IPS DF 6.9 (cell line): ENCODE measurements around the gene HECTD2.
"Not testable (repeated sequence)": the region's sequence is repeated elsewhere in the genome, so short reads cannot be mapped to it uniquely, and the experiment has no call there.

ENCODE experiments used
- DNase-seq: peaks from one replicate; pipeline ENCODE4 v3.0.0-alpha.2; 2013; ENCODE audit warnings: low read depth, low spot score
- H3K27ac ChIP-seq: one replicate; pipeline ENCODE4 v1.5.1; 2013; ENCODE audit warnings: low read length, control low read depth
- H3K27me3 ChIP-seq: 2 replicates; pipeline ENCODE4 v1.6.1; 2013; ENCODE audit warnings: mild to moderate bottlenecking, low read length; ENCODE audit not compliant: control insufficient read depth, insufficient read depth
- H3K36me3 ChIP-seq: 2 replicates; pipeline ENCODE4 v1.6.1; 2013; ENCODE audit warnings: low read length; ENCODE audit not compliant: control insufficient read depth, insufficient read depth
- H3K4me1 ChIP-seq: 2 replicates; pipeline ENCODE4 v1.6.1; 2013; ENCODE audit warnings: low read length; ENCODE audit not compliant: control insufficient read depth, insufficient read depth
- H3K4me3 ChIP-seq: 2 replicates; pipeline ENCODE4 v1.5.1; 2013; ENCODE audit warnings: mild to moderate bottlenecking, low read length
- H3K9me3 ChIP-seq: 2 replicates; pipeline ENCODE4 v1.6.1; 2013; ENCODE audit warnings: low read length, inconsistent platforms; ENCODE audit not compliant: control insufficient read depth, insufficient read depth
- WGBS: extraction: QIAGEN DNeasy Blood & Tissue Kit; methylation state at CpG from one replicate; pipeline ENCODE4 v1.1.7; 2013; ENCODE audit warnings: mixed read lengths, missing lambda C conversion rate; ENCODE audit not compliant: insufficient read length, insufficient coverage; 5-methylcytosine and 5-hydroxymethylcytosine counted together

Gene HECTD2

DNA sequence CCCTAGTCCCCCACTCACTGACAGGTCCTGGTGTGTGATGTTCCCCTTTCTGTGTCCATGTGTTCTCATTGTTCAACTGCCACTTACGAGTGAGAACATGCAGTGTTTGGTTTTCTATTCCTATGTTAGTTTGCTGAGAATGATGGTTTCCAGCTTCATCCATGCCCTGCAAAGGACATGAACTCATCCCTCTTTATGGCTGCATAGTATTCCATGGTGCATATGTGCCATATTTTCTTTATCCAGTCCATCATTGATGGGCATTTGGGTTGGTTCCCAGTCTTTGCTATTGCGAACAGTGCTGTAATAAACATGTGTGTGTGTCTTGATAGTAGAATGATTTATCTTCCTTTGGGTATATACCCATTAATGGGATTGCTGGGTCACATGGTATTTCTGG lies 28.1 kb downstream of the HECTD2 start:
- H3K36me3 ChIP-seq, H3K9me3 ChIP-seq, H3K4me3 ChIP-seq, H3K27me3 ChIP-seq, DNase-seq, H3K4me1 ChIP-seq, H3K27ac ChIP-seq: not testable (repeated sequence)
- WGBS = no CpG with 5 or more reads among the region's 2 CpGs

DNA sequence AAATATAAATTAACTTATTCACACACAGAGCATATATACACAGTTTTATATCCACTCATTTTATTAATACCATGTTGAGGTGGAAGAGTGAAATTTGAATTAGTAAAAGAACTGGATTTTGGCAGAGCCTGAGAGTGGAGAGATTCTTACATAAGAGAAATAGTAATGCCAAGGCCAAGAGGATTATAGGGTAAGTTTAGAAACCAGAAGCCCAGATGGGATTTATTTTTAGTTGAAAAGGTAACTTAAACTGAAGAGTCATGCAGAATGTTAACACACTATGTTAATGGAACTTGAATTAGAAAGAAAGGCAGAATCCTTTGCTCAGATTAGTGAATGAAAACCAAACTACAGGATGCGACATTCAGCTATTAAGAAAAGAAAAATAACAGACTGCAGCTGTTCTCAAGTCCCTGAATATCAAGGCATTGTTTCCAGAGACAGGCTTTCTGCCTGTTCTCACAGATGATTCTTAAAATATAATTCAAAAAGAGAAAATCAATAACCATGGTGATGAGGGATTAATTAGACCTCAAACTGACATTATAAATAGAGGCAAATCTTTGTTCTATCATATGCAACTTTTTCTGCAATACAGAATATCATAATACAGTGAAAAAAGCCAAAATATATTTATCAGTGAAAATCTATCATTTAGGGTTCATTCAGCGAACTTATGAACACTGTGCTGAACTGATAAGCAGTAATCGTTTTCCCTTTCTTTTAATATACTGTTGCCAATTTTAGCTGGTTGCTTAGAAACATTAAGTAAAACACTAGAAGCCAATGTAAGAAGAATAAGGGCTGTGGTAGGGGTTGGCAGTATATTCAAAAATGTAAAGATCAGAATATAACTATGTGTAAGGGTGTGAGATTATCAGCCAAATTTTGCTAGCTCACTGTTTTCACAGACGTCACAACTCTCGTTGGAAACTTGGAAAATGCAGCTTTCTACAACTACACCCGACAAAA lies 34.4 kb downstream of the HECTD2 start:
- Histone ChIP-seq H3K27me3 (no peaks in the 10 kb centered on the region), H3K9me3 (no peaks in the 10 kb centered on the region; the same call in 1 of the 2 replicates), H3K36me3 (no peaks in the 10 kb centered on the region), H3K4me1 (no peaks in the 10 kb centered on the region), H3K4me3 (no peak overlapping the region), H3K27ac (no peak overlapping the region)
- no CpG with 5 or more reads among the region's 6 CpGs for WGBS
- DNase-seq = no peak

DNA sequence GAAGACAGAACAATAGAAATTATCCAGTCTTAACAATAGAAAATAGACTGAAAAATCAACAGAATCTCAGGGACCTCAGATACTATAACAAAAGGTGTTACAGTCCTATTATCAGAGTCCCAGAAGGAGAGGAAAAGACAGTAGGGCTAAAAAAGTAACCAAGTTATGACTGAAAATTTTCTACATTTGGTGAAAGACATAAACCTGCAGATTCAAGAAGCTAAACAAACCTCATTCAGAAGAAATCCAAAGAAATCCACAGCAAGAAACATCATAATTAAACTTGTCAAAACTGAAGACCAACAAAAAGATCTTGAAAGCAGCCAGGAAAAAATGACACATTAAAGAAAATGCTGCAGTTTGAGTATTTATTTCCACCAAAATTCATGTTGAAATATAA lies 41.9 kb downstream of the HECTD2 start:
- Histone ChIP-seq H3K4me3 (no peak overlapping the region), H3K27me3 (no peaks in the 10 kb centered on the region)
- DNase-seq = no peak

DNA sequence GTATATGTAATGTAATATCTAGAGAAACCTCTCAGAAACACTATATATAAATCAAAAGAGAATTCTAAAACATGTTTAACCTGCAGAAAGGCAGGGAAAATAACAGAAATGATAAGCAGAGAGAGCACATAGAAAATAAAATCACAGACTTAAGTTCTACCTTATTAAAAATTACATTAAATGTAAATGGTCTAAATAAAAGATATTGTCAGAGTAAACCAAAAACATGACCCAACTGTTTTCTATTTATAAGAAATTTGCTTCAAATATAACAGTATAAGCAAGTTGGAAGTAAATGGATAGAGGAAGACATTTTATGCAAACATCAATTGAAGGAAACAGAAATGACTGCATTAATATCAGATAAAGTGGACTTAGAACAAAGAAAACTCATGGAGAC lies 43.4 kb downstream of the HECTD2 start:
- H3K27me3 ChIP-seq = no peaks in the 10 kb centered on the region
- no peak for DNase-seq
- H3K4me3 ChIP-seq = no peak overlapping the region
- H3K4me1 ChIP-seq = no peaks in the 10 kb centered on the region
- H3K27ac ChIP-seq = no peak overlapping the region
- no peaks in the 10 kb centered on the region for H3K36me3 ChIP-seq
- H3K9me3 ChIP-seq = no peaks in the 10 kb centered on the region; the same call in 1 of the 2 replicates

More for the DNA sequence above, 41.9 kb downstream of the HECTD2 start:
- no peak overlapping the region for H3K27ac ChIP-seq
- H3K4me1 ChIP-seq = no peaks in the 10 kb centered on the region
- H3K36me3 ChIP-seq = no peaks in the 10 kb centered on the region
- H3K9me3 ChIP-seq = no peaks in the 10 kb centered on the region; the same call in 1 of the 2 replicates

DNA sequence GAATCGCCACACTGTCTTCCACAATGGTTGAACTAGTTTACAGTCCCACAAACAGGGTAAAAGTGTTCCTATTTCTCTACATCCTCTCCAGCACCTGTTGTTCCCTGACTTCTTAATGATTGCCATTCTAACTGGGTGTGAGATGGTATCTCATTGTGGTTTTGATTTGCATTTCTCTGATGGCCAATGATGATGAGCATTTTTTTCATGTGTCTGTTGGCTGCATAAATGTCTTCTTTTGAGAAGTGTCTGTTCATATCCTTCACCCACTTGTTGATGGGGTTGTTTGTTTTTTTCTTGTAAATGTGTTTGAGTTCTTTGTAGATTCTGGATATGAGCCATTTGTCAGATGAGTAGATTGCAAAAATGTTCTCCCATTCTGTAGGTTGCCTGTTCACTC lies 45.0 kb downstream of the HECTD2 start:
- not testable (repeated sequence) for DNase-seq, H3K9me3 ChIP-seq, H3K27ac ChIP-seq, H3K4me1 ChIP-seq, H3K27me3 ChIP-seq, H3K4me3 ChIP-seq, H3K36me3 ChIP-seq
- no CpG with 5 or more reads among the region's 1 CpG for WGBS

DNA sequence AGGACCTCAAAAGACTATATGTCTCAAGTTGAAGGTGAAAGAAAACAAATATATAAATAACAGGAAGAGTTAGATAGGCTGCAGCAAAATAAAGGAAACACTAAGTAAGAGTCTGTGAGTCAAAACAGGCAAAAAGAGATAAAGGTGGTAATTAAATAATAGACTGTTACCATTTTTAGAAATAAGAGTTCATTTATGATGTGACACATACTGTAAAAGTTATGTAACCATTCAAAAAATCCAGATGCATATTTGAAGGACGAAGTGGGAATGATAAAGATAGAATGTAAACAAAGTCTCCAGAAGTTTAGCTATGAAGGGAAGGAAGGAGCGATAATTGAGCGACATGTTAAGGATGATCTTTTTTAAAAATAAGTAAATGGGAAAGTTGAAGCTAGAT lies 50.5 kb downstream of the HECTD2 start:
- H3K27me3 ChIP-seq = no peaks in the 10 kb centered on the region
- 100% methylated on average over 3 of the region's 3 CpGs for WGBS
- H3K4me1 ChIP-seq = no peaks in the 10 kb centered on the region
- no peak for DNase-seq
- no peak overlapping the region for H3K4me3 ChIP-seq
- no peaks in the 10 kb centered on the region for H3K9me3 ChIP-seq
- H3K36me3 ChIP-seq = no peaks in the 10 kb centered on the region
- no peak overlapping the region for H3K27ac ChIP-seq

DNA sequence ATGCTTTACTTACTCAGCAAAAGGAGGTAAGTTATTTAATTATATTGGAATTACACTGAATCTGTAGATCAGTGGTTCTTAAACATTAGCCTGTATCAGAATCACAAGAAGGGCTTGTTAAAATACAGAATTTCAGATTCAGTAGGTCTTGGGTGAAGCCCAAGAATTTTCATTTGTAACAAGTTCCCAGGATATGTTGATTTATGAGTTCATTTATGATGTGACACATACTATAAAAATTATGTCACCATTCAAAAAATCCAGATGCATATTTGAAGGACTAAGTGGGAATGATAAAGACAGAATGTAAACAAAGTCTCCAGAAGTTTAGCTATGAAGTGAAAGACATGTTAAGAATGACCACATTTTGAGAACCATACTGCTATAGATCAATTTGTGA lies 52.3 kb downstream of the HECTD2 start:
- no peak overlapping the region for H3K27ac ChIP-seq
- no peaks in the 10 kb centered on the region for H3K4me1 ChIP-seq
- no peak for DNase-seq
- H3K4me3 ChIP-seq = no peak overlapping the region
- H3K27me3 ChIP-seq = no peaks in the 10 kb centered on the region
- no peaks in the 10 kb centered on the region for H3K9me3 ChIP-seq
- H3K36me3 ChIP-seq = 0 out of 2 replicates have a peak, but pooled peaks cover 4% of the 10 kb centered on the region

DNA sequence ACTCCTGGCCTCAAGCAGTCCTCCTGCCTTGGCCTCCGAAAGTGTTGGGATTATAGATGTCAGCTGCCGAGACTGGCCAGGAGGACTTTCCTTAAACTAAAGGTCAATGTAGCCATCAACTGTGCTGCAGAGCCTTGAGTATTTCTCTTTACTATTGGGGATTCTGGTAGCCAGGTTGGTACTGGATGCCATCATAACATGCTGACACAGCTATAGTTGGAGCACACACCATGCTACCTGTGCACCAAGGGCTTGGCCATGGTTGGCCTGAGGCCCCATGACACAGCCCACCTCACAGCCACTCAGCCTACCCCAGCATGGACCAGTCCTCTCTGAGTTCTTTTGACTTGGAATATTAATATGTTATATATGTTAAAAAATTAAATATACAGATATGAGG lies 54.4 kb downstream of the HECTD2 start:
- WGBS = no CpG with 5 or more reads among the region's 2 CpGs
- no peaks in the 10 kb centered on the region for H3K27me3 ChIP-seq
- peaks cover 9% of the 10 kb centered on the region; the same call in 1 of the 2 replicates for H3K36me3 ChIP-seq
- DNase-seq = no peak
- H3K27ac ChIP-seq = no peak overlapping the region
- H3K4me1 ChIP-seq = no peaks in the 10 kb centered on the region
- no peak overlapping the region for H3K4me3 ChIP-seq
- no peaks in the 10 kb centered on the region for H3K9me3 ChIP-seq

DNA sequence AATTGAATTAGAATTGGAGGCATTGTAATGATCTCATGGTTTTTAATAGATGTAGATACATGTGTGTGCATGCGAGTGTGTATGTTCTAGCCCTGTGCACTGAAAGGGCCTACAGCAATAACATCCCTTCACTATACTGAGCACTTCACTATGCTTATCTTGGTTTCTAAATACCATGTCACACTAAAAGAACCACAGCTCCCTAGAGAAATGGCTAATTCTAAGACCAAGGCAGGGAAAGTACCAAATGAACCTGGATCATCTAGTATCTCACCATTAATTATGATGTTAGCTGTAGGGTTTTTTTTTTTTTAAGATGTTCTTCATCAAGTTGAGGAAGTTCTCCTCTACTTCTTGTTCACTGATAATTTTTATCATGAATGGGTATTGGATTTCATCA lies 55.1 kb downstream of the HECTD2 start:
- Histone ChIP-seq H3K27ac (no peak overlapping the region), H3K27me3 (no peaks in the 10 kb centered on the region), H3K4me3 (no peak overlapping the region), H3K36me3 (peaks cover 9% of the 10 kb centered on the region; the same call in 1 of the 2 replicates), H3K4me1 (no peaks in the 10 kb centered on the region), H3K9me3 (no peaks in the 10 kb centered on the region)
- WGBS = no CpG with 5 or more reads among the region's 1 CpG
- no peak for DNase-seq

DNA sequence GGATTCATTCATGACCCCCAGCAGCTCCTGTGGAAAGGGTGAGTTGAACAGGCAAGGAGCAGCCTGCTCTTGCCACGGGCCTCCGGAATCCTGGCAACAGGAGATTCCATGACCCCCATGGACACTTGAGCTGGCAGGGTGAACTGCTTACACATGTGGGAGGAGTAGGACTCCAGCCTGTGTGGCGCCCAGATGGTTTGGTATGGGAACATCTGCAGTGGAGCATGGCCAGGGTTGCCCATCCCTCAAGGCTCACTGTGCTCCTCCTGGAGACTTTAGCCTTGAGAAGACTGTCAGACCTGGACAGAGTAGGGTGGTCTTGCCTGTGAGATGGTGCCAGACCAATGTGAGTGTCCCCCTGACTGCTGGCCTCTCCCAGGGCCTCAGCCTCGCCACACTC lies 57.0 kb downstream of the HECTD2 start:
- no peak overlapping the region for H3K27ac ChIP-seq
- no peaks in the 10 kb centered on the region for H3K4me1 ChIP-seq
- no peak for DNase-seq
- H3K27me3 ChIP-seq = no peaks in the 10 kb centered on the region
- H3K9me3 ChIP-seq = no peaks in the 10 kb centered on the region
- peaks cover 9% of the 10 kb centered on the region; the same call in 1 of the 2 replicates for H3K36me3 ChIP-seq
- WGBS = no CpG with 5 or more reads among the region's 4 CpGs
- no peak overlapping the region for H3K4me3 ChIP-seq

DNA sequence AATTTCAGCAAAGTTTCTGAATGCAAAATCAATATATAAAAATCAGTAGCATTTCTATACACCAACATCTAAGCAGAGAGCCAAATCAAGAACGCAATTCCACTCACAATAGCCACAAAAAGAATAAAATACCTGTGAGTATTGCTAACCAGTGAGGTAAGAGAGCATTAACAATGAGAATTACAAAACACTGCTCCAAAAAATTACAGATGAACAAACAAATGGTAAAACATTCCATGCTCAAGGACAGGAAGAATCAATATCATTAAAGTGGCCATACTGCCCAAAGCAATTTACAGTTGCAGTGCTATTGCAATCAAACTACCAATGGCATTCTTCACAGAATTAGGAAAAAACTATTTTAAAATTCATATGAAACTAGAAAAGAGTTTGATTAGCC lies 61.5 kb downstream of the HECTD2 start:
- Histone ChIP-seq H3K27ac (no peak overlapping the region), H3K9me3 (no peaks in the 10 kb centered on the region), H3K36me3 (peaks cover 9% of the 10 kb centered on the region; the same call in 1 of the 2 replicates), H3K4me1 (no peaks in the 10 kb centered on the region), H3K4me3 (no peak overlapping the region), H3K27me3 (no peaks in the 10 kb centered on the region)
- no peak for DNase-seq
- WGBS = no CpG with 5 or more reads among the region's 1 CpG
